Measurements from ENCODE around the gene LMO1. TPM values are rescaled to one million over a fixed set of nuclear protein-coding genes. Genes with fewer than 3 reads are reported as not detected.

LMO1 gene
- polyA plus RNA-seq, 3 donors = not detected

- Histone ChIP-seq H3K4me3 (replicated peaks in 1 of 3; ENCODE audit: low read depth in 2 of 3, low read length in 3 of 3) (no peak overlapping the region), H3K4me2 (replicated peaks; ENCODE audit: extremely low read depth, low read length, poor library complexity, severe bottlenecking) (no peak overlapping the region), H3K9me3 (replicated peaks in 1 of 2; ENCODE audit: control insufficient read depth in 1 of 2, insufficient read depth in 1 of 2, low read length in 2 of 2) (no peaks in the 10 kb centered on the region), H4K20me1 (ENCODE audit: insufficient read depth, low read length) (no peaks in the 10 kb centered on the region), H3K9ac (ENCODE audit: insufficient read depth, low read length, poor library complexity, severe bottlenecking) (no peak overlapping the region), H3K79me2 (ENCODE audit: insufficient read depth, low read length) (no peaks in the 10 kb centered on the region), H2AFZ (ENCODE audit: insufficient read depth, low read depth, low read length, poor library complexity, severe bottlenecking) (no peak overlapping the region), H3K4me1 (ENCODE audit: control insufficient read depth in 1 of 2, insufficient read depth in 2 of 2, low read length in 2 of 2) (peaks cover 20% of the 10 kb centered on the region in 2 donors), H3K27ac (ENCODE audit: low read depth in 1 of 2, low read length in 2 of 2) (no peak overlapping the region), H3K27me3 (ENCODE audit: control insufficient read depth in 2 of 2, insufficient read depth in 2 of 2, low read length in 2 of 2) (peaks cover 0 to 2% of the 10 kb centered on the region in 2 donors), H3K36me3 (replicated peaks in 1 of 2; ENCODE audit: control insufficient read depth in 1 of 2, insufficient read depth in 2 of 2, low read length in 2 of 2) (no peaks in the 10 kb centered on the region)
- TF ChIP-seq, protein P1, sequence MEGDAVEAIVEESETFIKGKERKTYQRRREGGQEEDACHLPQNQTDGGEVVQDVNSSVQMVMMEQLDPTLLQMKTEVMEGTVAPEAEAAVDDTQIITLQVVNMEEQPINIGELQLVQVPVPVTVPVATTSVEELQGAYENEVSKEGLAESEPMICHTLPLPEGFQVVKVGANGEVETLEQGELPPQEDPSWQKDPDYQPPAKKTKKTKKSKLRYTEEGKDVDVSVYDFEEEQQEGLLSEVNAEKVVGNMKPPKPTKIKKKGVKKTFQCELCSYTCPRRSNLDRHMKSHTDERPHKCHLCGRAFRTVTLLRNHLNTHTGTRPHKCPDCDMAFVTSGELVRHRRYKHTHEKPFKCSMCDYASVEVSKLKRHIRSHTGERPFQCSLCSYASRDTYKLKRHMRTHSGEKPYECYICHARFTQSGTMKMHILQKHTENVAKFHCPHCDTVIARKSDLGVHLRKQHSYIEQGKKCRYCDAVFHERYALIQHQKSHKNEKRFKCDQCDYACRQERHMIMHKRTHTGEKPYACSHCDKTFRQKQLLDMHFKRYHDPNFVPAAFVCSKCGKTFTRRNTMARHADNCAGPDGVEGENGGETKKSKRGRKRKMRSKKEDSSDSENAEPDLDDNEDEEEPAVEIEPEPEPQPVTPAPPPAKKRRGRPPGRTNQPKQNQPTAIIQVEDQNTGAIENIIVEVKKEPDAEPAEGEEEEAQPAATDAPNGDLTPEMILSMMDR (IDR thresholded peaks at IDR 0.05) = no peak
- no peak overlapping the region for H3K4me3 Mint-ChIP-seq
- H3K36me3 Mint-ChIP-seq = no peaks in the 10 kb centered on the region
- H3K27me3 Mint-ChIP-seq (ENCODE audit: low read depth in 3 of 3) = peaks cover 2 to 6% (median 5%) of the 10 kb centered on the region in 3 donors
- 100% methylated on average over 1 of the region's 2 CpGs for WGBS (ENCODE audit: insufficient coverage)
- H3K4me1 Mint-ChIP-seq = peaks cover 19% of the 10 kb centered on the region
- DNase-seq = no peak
- intact Hi-C loops (cut with micrococcal nuclease) = loop anchor here in 1 of 2 donors (5.0 to 10.0 kb wide), 2 partner anchors 74 to 377 kb away; partner anchors contain the start of gene LMO1
- H3K9me3 Mint-ChIP-seq = no peaks in the 10 kb centered on the region
- no peak overlapping the region for H3K27ac Mint-ChIP-seq
Measured at GRCh38 chr11:8190431-8190830, 73.2 kb downstream of the LMO1 start.

DNA sequence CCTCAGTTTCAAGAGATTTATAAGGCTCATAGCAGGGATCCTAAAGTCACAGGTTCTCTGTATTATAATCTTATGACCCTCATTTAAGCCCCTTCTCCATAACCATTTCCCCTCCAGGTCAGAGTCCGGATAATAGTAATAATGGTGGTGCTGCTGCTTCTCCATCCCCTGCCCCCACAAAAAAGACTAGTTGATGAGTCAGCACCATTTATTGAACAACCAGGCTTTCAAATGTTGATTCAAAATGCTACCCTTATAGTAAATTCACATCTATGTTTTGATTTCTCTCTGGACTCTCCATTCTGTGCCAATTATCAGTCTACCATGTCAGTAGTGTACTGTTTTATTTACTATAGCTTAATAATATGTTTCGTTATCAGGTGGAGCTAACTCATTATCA is 77.2 kb downstream of the LMO1 start:
- TF ChIP-seq, protein P1 (IDR thresholded peaks at IDR 0.05) = no peak
- peaks cover 0 to 3% of the 10 kb centered on the region in 2 donors for H3K9me3 ChIP-seq (replicated peaks in 1 of 2; ENCODE audit: control insufficient read depth in 1 of 2, insufficient read depth in 1 of 2, low read length in 2 of 2)
- peaks cover 8 to 10% (median 9%) of the 10 kb centered on the region in 3 donors for H3K27me3 Mint-ChIP-seq (ENCODE audit: low read depth in 3 of 3)
- H3K4me3 Mint-ChIP-seq = no peak overlapping the region
- intact Hi-C loops (cut with micrococcal nuclease) = no loop called here
- no peak overlapping the region for H3K27ac Mint-ChIP-seq
- H3K4me2 ChIP-seq (replicated peaks; ENCODE audit: extremely low read depth, low read length, poor library complexity, severe bottlenecking) = no peak overlapping the region
- no peak overlapping the region for H3K9ac ChIP-seq (ENCODE audit: insufficient read depth, low read length, poor library complexity, severe bottlenecking)
- H4K20me1 ChIP-seq (ENCODE audit: insufficient read depth, low read length) = no peaks in the 10 kb centered on the region
- peaks cover 2 to 4% of the 10 kb centered on the region in 2 donors for H3K27me3 ChIP-seq (ENCODE audit: control insufficient read depth in 2 of 2, insufficient read depth in 2 of 2, low read length in 2 of 2)
- no CpG with 5 or more reads among the region's 2 CpGs for WGBS (ENCODE audit: insufficient coverage)
- no peak for DNase-seq
- H3K36me3 Mint-ChIP-seq = no peaks in the 10 kb centered on the region
- no peaks in the 10 kb centered on the region for H3K4me1 ChIP-seq (ENCODE audit: control insufficient read depth in 1 of 2, insufficient read depth in 2 of 2, low read length in 2 of 2)
- H3K79me2 ChIP-seq (ENCODE audit: insufficient read depth, low read length) = no peaks in the 10 kb centered on the region
- no peak overlapping the region for H2AFZ ChIP-seq (ENCODE audit: insufficient read depth, low read depth, low read length, poor library complexity, severe bottlenecking)
- H3K4me1 Mint-ChIP-seq = no peaks in the 10 kb centered on the region
- H3K36me3 ChIP-seq (replicated peaks in 1 of 2; ENCODE audit: control insufficient read depth in 1 of 2, insufficient read depth in 2 of 2, low read length in 2 of 2) = no peaks in the 10 kb centered on the region
- no peak overlapping the region for H3K27ac ChIP-seq (ENCODE audit: low read depth in 1 of 2, low read length in 2 of 2)
- peaks cover 0 to 4% (median 2%) of the 10 kb centered on the region in 7 donors for H3K9me3 Mint-ChIP-seq
- H3K4me3 ChIP-seq (replicated peaks in 1 of 3; ENCODE audit: low read depth in 2 of 3, low read length in 3 of 3) = no peak overlapping the region

Data from CD14-positive monocyte (primary cell).